K562 treated with DMSO at 1 percent for 24 hours (cell line): ENCODE results near the gene HCAR3. TPM values are rescaled to one million over a fixed set of nuclear protein-coding genes. Genes with fewer than 3 reads are reported as not detected.

Experiments
- total RNA-seq: library from RNA; unstranded; fragments of 300-600 nt; gene quantifications from 2 replicates; pipeline ENCODE4 v1.2.3, GENCODE V29; 2022; ENCODE audit warnings: low read depth; ENCODE audit not compliant: insufficient read depth

HCAR3 gene
- not detected in 2 replicates for total RNA-seq

GRCh38 chr12:122716658-122717057, at the start of gene HCAR3:
HCAR3 (minus strand) TSS chr12:122716811; CDS start chr12:122716737, 74 bp downstream.

GRCh38 chr12:122752464-122753318, 36.1 kb upstream of the HCAR3 start, which contains the start of gene DENR:
DENR (plus strand) TSS chr12:122752824; CDS start chr12:122753702, 878 bp downstream.

GRCh38 chr12:122730215-122731014, 13.8 kb upstream of the HCAR3 start, which contains the start of gene HCAR1:
HCAR1 (minus strand) TSS chr12:122730844; CDS start chr12:122730339, 505 bp downstream.

GRCh38 chr12:122702890-122703611, 13.6 kb downstream of the HCAR3 start, which contains the start of gene HCAR2:
HCAR2 (minus strand) TSS chr12:122703357; CDS start chr12:122703283, 74 bp downstream.

Other genes starting within 250 kb of the HCAR3 start
- 21.3 and 22.1 TPM in 2 replicates for gene ZCCHC8, start 215.9 kb downstream of the HCAR3 start, total RNA-seq
- gene RSRC2, start 189.9 kb downstream of the HCAR3 start, total RNA-seq = 29.2 and 33.3 TPM in 2 replicates
- gene KNTC1, start 189.6 kb downstream of the HCAR3 start, total RNA-seq = 32.1 and 34.0 TPM in 2 replicates
- gene HCAR2, start 13.5 kb downstream of the HCAR3 start, total RNA-seq = not detected in 2 replicates
- not detected in 2 replicates for gene HCAR1, start 14.0 kb upstream of the HCAR3 start, total RNA-seq
- 30.5 and 34.9 TPM in 2 replicates for gene DENR, start 36.0 kb upstream of the HCAR3 start, total RNA-seq
- gene CCDC62, start 57.8 kb upstream of the HCAR3 start, total RNA-seq = 0.78 and 0.81 TPM in 2 replicates
- gene HIP1R, start 118.6 kb upstream of the HCAR3 start, total RNA-seq = 27.8 and 30.4 TPM in 2 replicates
- 21.6 and 23.9 TPM in 2 replicates for gene VPS37B, start 179.3 kb upstream of the HCAR3 start, total RNA-seq
- gene ABCB9, start 249.7 kb upstream of the HCAR3 start, total RNA-seq = 12.3 and 13.2 TPM in 2 replicates